H54 (cell line): ENCODE data around the gene FNDC5.
"Not testable (repeated sequence)": the region's sequence is repeated elsewhere in the genome, so short reads cannot be mapped to it uniquely, and the experiment has no call there.

Experiments
- DNase-seq: peaks from one replicate; pipeline ENCODE4 v3.0.0; 2011; ENCODE audit warnings: low spot score, mixed read lengths; ENCODE audit not compliant: insufficient read length
- FAIRE-seq: peaks from 3 replicates; lab custom pipeline; 2011; peaks lifted over from hg19 to GRCh38; lab: Jason Lieb, UNC
- POLR2A ChIP-seq: IDR thresholded peaks from 2 replicates; pipeline ENCODE4 v1.6.1; 2011; ENCODE audit warnings: low read depth, mild to moderate bottlenecking, low read length

The FNDC5 gene

DNA sequence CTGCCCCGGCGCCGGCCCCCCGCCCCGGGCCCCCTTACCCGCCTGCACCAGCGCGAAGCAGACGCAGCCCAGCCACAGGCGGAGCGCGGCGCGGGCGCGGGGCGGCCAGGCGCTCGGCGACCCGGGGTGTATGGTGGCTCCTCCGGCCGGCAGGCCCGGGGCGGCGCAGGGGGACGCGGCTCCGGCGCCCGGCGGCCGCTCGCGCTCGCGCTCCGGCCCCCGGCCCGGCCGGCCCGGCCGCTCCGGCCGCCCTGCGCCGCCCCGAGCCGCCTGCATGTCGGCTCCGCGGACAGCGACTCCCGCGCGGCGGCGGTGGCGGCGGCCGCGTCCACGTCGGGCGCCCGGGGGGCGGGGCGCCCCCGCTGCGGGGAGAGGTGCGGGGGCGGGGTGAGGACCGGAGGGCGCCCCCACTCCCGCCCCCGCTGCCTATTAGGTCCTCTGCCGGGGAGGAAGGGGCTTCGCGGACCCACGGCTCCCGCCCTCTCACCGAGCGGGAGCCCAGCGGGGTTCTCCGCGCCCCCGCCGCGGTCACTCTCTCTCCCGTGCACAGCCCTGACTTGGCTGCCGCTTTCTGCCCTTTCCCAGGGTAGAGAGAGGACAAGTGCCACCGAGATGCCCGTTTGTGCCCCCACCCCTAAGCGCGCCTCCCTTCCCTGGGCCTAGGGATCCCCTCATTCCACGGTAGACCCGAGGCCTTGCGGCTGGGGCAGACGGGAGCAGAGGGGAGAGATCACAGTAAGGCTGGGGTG lies at the start of gene FNDC5:
TSS of gene FNDC5 (minus strand) at position 298 of the 749 bp plus-strand sequence.
- FAIRE-seq (no peak), DNase-seq (no peak)
- no peak for TF ChIP-seq POLR2A

- TF ChIP-seq POLR2A: no peak
- no peak for DNase-seq
- FAIRE-seq: peak; percentile 36
Observed at GRCh38 chr1:32919811-32920733, 49.4 kb upstream of the FNDC5 start.

DNA sequence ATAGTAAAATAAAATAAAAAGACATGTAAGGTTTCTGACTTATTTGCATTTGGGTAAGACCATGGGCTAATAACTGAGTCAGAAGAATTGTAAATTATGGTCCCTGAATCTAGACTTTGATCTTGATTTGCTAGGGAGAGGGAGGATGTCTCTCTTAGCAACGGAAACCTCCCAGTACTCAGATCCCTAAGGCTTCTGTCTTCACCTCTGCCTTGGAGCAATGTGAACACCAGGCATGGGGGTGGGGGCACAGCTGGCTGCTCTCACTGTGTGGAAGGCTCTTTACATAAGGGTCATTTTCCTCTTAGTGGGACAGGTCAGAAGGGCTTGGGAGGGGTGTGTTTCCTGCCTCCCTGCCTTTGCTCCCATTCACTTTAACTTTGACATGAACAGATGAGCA lies 47.5 kb upstream of the FNDC5 start:
- no peak for FAIRE-seq
- no peak for DNase-seq
- TF ChIP-seq POLR2A: no peak

GRCh38 chr1:32917521-32917920 lies 46.8 kb upstream of the FNDC5 start:
- no peak for TF ChIP-seq POLR2A
- FAIRE-seq (no peak), DNase-seq (no peak)

DNA sequence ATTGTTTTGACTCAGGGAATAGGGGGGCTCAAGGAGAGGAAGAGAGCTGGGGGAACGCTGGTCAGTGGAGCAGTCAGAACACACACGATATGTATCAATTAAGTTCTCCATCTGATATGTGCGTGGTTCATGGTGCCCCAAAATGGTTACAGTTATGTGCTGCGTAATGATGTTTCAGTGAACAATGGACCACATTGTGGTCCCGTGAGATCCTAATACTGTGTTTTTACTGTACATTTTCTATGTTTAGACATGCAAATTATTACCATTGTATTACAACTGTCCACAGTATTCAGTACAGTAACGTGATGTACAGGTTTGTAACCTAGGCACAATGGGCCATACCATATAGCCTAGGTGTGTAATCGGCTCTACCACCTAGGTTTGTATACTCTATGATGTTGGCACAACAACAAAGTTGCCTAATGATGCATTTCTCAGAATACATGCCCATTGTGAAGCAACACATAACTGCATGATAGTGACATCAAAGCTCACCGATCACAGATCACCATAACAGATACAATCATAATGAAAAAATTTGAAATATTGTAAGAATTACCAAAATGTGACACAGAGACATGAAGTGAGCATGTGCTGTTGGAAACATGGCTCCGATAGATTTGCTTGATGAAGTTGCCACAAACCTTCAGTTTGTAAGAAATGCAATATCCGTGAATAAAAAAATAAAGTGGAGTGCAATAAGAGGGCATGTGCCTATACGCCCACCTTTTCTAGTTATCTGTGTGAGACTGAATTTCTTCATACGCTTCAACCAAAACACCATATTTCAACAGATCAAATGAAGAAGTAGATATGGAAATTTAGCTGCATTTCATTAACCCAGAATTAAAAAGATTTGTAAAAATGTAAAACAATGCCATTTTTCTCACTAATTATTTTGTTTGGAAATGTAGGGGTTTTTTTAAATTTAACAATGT lies 45.3 kb upstream of the FNDC5 start:
- no peak for TF ChIP-seq POLR2A
- no peak for DNase-seq
- FAIRE-seq: no peak

GRCh38 chr1:32910319-32910718 lies 39.6 kb upstream of the FNDC5 start:
- no peak for DNase-seq
- no peak for TF ChIP-seq POLR2A
- no peak for FAIRE-seq

- FAIRE-seq: no peak
- no peak for TF ChIP-seq POLR2A
- no peak for DNase-seq
Observed at GRCh38 chr1:32907435-32907834, 36.7 kb upstream of the FNDC5 start.

DNA sequence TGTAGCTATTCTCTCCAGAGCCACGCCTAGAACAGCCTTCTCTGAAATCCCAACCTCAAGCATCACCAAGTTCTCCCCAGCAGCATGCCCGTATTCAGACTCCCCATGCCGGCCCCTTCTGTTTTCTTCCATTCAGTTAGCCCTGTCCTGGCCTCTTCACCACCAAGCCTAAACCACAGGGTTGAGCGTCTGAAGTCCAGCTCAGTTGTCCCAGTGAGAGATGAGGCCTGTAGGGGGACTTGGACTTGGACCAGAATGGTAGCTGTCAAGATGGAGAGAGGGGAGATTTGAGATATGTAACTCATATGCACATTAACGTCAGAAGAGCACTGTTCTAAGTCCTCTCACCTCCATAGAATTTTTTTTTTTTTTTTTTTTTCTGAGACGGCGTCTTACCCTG lies 35.9 kb upstream of the FNDC5 start:
- no peak for TF ChIP-seq POLR2A
- no peak for FAIRE-seq
- DNase-seq: no peak

GRCh38 chr1:32905588-32905987 lies 34.9 kb upstream of the FNDC5 start:
- FAIRE-seq: not testable (repeated sequence)

DNA sequence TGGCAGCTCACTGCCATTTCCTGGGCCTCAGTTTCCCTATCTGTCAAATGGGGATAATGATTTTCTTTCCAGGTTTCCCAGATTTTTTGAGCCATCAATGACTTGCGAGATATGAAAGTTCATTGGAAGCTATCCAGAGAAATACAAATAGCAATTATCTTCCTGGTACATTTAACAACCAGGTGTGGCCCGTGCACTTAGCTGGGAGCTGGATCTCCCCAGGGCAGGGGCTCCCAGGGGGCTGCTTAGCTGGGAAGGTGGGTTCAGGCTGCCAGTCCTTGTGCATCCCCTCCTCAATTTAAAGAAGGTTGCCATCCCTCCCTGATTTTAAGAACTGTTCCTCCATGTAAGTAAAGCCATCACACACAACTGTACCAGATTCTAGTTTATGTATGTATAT lies 34.1 kb upstream of the FNDC5 start:
- DNase-seq: no peak
- no peak for FAIRE-seq
- TF ChIP-seq POLR2A: no peak

More at GRCh38 chr1:32905588-32905987, 34.9 kb upstream of the FNDC5 start:
- DNase-seq: not testable (repeated sequence)

DNA sequence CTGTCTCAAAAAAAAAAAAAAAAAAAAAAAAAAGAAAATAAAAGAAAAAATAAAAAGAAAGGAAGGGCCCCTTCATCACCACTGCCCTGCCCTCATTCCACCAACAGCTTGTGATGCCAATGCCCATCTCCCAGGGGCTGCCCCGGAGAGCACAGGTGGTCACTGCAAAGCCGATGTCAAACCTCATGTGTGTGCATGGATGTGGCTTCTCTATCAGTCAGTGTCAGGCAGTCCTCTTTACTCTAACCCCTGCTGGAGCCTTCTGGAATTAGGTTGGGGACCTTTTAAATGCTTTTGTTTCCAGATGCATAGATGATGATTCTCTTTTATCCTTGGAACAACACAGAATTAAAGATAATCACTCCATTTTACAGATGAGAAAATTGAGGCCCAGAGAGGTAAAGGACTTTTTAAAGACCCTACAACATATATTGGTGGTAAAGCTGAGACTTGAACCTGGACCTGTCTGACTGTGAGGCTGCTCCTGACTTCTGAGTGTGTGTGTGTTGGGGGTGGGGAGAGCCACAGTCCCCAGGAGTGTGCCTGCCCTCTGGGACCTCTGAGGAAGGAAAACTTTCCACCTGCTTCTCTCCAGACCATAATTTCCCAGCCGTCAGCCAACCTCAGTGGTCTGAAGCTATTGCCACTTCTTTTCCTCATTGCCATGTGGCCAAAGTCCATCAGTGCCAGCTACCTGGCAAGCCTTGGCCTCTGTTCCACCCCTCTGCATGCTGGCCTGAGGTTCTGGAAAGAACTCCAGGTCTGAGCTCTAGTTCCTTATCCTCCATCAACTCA lies 33.5 kb upstream of the FNDC5 start:
- DNase-seq: no peak
- FAIRE-seq: no peak
- no peak for TF ChIP-seq POLR2A

DNA sequence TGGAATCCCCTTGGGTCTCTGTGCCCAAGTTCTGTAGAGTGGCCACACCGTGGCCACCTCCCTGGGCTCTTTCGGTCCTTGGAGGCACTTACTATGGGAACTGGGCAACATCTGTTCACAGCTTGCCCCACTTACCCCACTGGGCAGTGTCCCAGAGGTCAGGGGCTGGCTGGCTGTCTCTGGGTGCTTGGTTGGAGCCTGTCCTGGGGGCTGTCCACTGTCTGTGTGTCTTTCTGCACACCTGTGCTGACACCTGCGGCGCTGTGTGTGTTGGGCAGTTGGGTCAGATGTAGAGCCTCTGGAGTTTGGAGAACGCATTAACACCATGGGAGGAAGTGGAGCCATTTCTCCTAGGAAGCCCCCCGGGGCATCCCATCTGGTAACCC lies 31.8 kb upstream of the FNDC5 start:
- no peak for TF ChIP-seq POLR2A
- FAIRE-seq: no peak
- DNase-seq: no peak
